Putamen (tissue), 1 donor: ENCODE data around the gene LRIT1.
A peak's percentile ranks its signal among the peaks of the same experiment; 100 is the strongest.

Experiments used
- DNase-seq: peaks from one replicate; pipeline ENCODE4 v3.0.0-alpha.2; 2016; ENCODE audit warnings: low spot score

LRIT1 gene

DNA sequence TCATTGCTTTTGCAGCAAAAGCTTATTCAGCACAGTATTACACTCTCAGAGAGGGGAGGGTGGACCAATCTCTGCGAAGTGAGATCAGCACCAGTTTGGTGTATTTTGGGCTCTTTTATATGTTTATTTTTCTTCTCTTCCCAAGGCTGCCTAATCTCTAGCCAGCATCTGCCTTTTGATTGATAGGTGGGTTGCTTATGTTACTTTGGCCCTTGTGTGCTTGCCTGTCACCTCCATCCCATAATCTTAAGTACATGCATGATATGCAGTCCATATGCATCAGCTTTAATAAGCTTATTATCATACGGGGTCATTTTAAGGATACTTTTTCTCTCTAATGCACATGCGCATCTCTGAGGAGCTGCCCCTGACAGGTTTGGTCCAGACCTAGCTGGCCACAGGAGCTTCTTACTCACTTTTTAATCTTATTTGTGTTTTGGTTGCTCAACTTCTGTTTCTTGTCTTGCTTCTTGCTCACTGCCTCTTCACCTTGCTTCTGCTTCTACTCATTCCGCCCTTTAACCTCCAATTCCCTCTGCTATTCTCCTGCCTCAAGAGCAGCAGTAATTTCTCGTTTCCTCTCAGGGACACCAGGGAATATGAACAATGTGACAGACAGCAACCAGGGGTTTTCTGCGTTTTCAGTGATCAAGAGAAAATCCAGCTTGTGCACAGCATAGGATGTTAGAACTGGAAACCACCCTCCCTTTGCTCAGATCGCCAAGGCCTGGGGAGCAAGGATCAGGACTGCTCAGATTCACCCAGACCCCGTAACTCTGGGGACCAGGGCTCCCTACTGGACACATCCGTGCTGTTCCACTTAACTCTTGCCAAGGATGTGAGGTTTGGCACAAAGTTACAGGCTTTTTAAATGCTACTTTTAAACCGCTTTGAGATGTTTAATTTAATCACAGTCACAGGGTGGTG is 13.5 kb upstream of the LRIT1 start:
- DNase-seq = no peak

GRCh38 chr10:84248794-84249193 is 7.4 kb upstream of the LRIT1 start:
- DNase-seq = no peak

- no peak for DNase-seq
These were observed 6.2 kb upstream of the LRIT1 start for GRCh38 chr10:84247496-84247895.

- peak; percentile 98 for DNase-seq
These were observed 3.4 kb upstream of the LRIT1 start, which contains the start of gene RGR for GRCh38 chr10:84244651-84245270. Gene RGR (plus strand): TSS chr10:84245053. CDS start chr10:84245091, 38 bp downstream.

DNA sequence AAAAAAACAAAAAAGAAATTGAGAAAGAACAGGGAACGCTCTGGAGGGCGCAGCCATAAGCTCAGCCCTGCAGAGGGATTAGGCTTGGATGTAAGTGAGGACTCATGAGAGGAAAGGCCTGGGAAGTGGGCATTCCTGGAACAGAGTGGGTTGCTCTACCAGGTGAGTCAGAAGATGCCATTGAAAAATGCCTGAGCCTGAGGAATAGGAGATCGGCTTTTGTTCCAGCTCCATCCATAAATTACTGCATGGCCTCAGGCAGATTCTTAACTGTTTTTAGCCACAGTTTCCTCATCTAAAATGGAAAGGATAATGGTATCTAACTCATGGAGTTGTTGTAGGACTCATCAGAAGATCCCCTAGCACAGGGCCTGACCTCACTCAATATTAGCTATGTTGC is 2.4 kb upstream of the LRIT1 start:
- no peak for DNase-seq

- no peak for DNase-seq
These were observed 2.4 kb downstream of the LRIT1 start for GRCh38 chr10:84238909-84239308.

DNA sequence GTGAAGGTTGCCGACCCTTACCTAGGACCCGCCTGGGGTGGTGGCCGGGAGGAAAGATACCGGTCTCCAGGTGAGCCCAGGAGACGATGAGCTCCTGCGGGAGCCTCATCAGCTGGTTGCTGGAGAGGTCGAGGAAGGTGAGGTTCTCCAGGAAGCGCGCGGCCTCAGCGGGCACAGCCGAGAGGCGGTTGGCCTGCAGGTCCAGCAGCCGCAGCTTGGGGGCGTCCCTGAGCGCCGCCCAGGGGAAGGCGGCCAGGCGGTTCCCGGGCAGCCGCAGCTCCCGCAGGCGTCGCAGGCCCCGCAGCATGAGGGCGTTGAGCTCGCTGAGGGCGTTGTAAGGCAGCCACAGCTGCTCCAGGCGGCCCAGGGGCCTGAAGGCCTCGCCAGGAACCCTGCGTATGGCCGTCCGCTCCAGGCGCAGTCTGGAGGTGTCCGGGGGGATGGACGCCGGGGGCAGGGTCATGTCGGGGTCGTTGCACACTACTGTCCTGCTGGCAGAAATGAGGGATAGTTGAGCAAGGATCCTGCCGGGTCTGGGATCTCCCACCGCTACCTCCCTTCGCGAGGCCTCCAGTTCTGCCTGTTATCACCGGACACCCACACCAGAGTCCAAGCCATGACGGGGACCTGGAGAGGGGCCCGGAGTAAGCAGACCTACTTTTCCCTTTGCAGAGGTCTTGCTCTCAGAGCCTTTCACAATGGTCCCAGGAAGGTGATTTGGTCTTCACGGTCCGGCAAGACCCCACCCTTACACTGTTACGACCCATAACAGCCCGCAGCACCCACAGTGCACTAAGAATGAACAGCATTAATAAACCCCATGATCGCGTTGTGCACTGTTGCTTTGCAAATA is 3.9 kb downstream of the LRIT1 start:
- no peak for DNase-seq

DNA sequence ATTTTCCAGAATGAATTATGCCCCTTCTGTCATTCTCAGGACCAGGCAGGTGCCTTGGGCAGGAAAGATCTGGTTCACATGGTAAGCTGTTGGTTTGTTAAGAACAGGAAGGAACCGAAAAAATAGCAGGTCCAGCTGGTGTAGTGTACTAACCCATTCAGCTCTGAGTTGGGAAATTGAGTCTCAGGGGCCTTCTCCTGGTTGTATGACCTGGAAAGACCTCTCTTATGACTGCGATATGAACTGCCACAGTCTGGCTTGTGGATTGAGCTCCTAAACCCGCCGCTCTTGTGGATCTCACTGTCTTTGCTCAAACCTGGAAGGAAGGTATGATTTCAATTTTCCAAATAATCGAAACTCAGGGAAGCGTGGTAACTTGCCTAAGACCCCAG is 4.5 kb downstream of the LRIT1 start:
- DNase-seq = no peak

- peak; percentile 16 for DNase-seq
These were observed 6.2 kb downstream of the LRIT1 start for GRCh38 chr10:84235096-84235495.

DNA sequence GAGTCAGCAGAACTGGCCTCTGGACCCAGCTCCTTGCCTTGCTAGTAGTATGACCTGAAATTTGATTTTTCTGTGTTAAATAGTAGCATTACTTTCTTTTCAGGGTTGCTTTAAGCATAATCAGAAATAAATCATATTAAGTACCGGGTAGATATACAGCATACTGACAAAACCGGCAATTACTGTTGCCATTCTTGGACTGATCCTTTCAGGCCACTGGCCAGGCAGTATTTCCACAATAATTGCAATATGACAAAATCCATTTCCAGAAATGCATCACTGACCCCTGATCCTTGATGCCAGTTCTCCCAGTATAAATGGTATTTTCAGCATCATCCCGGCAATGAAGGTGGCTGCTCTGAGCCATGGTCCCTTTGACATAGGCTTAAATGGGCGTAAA is 6.9 kb downstream of the LRIT1 start:
- DNase-seq = no peak

DNA sequence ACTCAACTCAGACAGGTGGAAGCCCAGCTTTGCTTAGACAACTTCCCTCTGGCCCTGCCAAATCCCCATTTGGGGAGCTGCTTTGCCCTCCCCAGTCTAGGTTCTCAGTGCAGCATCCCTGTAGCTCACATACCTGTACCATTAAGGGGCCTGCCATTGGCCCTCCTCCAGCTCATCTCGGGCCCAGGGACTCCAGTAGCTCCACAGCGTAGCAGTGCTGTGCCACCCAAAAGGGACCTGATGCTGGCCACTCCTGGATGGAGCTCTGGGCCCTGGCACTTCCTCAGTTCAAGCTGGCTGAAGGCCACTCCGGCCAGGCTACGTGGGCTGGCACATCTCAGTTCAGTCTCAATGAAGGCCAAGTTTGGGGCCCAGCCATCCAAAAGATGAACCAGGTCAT is 7.4 kb downstream of the LRIT1 start:
- no peak for DNase-seq

DNA sequence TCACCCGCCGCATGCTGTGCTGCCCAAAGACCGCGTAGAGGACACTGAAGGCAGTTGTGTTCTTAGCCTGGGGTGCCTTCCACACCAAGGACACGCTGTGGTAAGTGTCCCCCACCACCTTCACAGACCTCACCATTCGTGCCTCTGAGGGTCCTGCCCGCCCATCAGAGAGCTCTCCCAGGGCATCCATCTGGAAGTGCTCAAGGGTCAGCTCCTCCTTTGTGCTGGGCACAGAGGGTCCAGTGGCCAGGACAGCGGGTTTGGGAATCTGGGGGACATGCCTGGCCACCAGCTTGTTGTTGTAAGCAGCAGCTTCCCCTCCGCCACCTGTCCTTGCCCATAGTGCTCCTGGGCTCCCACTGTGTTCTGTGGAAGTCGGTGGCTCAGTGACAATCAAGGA is 9.0 kb downstream of the LRIT1 start:
- DNase-seq = no peak

- DNase-seq = no peak
These were observed 11.0 kb downstream of the LRIT1 start for GRCh38 chr10:84230359-84230758.

- DNase-seq = peak; percentile 19
These were observed 13.5 kb downstream of the LRIT1 start for GRCh38 chr10:84227810-84228209.

DNA sequence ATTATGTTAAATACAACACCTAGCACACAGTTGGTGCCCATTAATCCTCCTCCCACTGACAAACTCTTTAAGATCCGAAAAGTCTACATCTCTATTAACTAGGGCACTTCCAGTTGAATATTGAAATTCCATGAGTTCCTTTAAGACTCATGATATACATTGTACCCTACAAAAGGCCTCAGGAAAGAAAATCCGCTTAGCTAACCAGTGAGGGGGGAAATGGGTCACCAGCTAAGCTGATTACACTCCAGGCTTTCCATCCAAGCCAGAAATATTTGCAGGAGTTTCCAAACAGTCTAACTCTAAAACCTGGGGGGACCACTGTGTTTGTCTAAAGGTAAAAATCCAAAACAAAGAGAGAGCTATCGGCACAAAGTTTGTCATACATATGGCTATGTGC is 14.7 kb downstream of the LRIT1 start:
- no peak for DNase-seq

- no peak for DNase-seq
These were observed 15.7 kb downstream of the LRIT1 start, which contains the start of gene LRIT2 for GRCh38 chr10:84225427-84226173. Gene LRIT2 (minus strand): TSS chr10:84225544. CDS start chr10:84225520, 24 bp downstream.

GRCh38 chr10:84224411-84225028 is 16.8 kb downstream of the LRIT1 start:
- DNase-seq = no peak

DNA sequence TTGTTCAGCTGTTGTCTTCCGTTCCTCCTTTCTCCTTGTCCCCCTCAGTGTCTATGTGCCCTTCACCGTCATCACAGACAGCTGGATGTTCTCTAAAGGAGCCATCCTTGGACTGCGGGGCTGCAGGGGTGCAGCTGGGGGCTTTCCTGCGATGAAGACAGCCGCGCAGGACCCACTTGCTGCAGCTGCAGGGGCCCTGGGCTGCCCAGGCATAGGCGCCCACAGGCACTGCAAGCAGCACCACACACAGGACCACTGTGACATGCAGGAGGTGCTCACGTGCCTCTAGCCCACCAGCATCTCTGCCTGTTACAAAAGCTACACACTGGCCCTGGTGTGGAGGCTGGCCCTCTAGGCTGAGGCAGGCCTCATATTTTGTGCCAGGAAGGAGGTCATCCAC is 19.4 kb downstream of the LRIT1 start:
- no peak for DNase-seq

GRCh38 chr10:84217746-84218145 is 23.6 kb downstream of the LRIT1 start:
- DNase-seq = no peak

DNA sequence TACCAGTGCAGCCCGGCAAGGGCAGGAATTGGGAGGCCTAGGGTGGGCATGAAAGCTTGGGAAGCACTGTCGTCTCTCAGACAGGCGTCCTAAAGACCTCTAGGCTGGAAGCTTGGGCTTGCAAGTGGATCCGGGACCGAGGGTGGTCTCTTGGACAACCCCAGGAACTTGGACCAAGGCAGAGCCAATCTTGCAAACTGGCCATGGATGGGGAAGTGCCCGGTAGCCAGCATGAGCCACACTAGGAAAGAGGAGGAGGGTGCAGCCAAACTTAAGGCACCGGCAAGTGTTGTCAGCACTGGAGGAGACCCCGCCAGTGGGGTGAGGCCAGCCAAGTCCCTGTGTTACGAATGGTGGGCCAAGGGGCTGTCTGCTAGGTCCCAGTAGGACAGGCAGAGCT is 24.5 kb downstream of the LRIT1 start:
- no peak for DNase-seq

GRCh38 chr10:84214612-84215235 is 26.6 kb downstream of the LRIT1 start:
- DNase-seq = no peak
